A673 (cell line): ENCODE measurements around the gene COBL. TPM values are rescaled to one million over a fixed set of nuclear protein-coding genes. Genes with fewer than 3 reads are reported as not detected.

Experiments used
- BruUV-seq: library from RNA; stranded (reverse); fragments of 400-500 nt; replicated peaks from 2 replicates; lab custom pipeline; 2021; lab: Mats Ljungman, UMichigan
- CTCF ChIA-PET: fragments of 300-600 bp; sonication (Branson Sonifier 250); formaldehyde crosslinking; loops from one replicate; lab custom pipeline; 2022; ENCODE audit warnings: antibody characterized with exemption; lab: Charles Lee
- POLR2A ChIA-PET: fragments of 300-600 bp; sonication (Branson Sonifier 250); formaldehyde crosslinking; loops from one replicate; lab custom pipeline; 2022; ENCODE audit warnings: antibody characterized with exemption; ENCODE audit not compliant: low non-redundant PET; lab: Charles Lee
- DNase-seq: peaks from one replicate; pipeline ENCODE4 v3.0.0-alpha.2; 2015; ENCODE audit warnings: low spot score
- H3K27ac ChIP-seq: fragments of 200-600 bp; sonication (generic); 2 replicates; pipeline ENCODE4 v1.5.1; 2016; ENCODE audit warnings: mixed run types, low read depth, mild to moderate bottlenecking, mixed read lengths, antibody characterized with exemption, low read length; ENCODE audit not compliant: poor library complexity, severe bottlenecking
- H3K27me3 ChIP-seq: fragments of 200-600 bp; sonication (generic); replicated peaks from 2 replicates; pipeline ENCODE4 v1.6.1; 2017; ENCODE audit warnings: mixed run types, low read depth, mild to moderate bottlenecking, mixed read lengths, antibody characterized with exemption, low read length; ENCODE audit not compliant: insufficient read depth, poor library complexity
- H3K36me3 ChIP-seq: fragments of 200-600 bp; sonication (generic); 2 replicates; pipeline ENCODE4 v1.6.1; 2016; ENCODE audit warnings: mixed run types, mild to moderate bottlenecking, mixed read lengths, antibody characterized with exemption, low read length; ENCODE audit not compliant: insufficient read depth, poor library complexity, severe bottlenecking
- H3K4me1 ChIP-seq: fragments of 200-600 bp; sonication (generic); 2 replicates; pipeline ENCODE4 v1.6.1; 2017; ENCODE audit warnings: mixed run types, mild to moderate bottlenecking, mixed read lengths, antibody characterized with exemption, low read length; ENCODE audit not compliant: insufficient read depth, poor library complexity, severe bottlenecking
- H3K4me3 ChIP-seq: fragments of 200-600 bp; sonication (generic); 2 replicates; pipeline ENCODE4 v1.5.1; 2016; ENCODE audit warnings: low read depth, mixed run types, mild to moderate bottlenecking, mixed read lengths, low read length; ENCODE audit not compliant: poor library complexity, severe bottlenecking
- H3K9me3 ChIP-seq: fragments of 200-600 bp; sonication (generic); 2 replicates; pipeline ENCODE4 v1.6.1; 2016; ENCODE audit warnings: mixed run types, low read depth, mild to moderate bottlenecking, mixed read lengths, antibody characterized with exemption, low read length; ENCODE audit not compliant: poor library complexity, severe bottlenecking
- CTCF ChIP-seq: fragments of 300-800, 200-600 bp; sonication (generic); conservative IDR thresholded peaks from 2 replicates; pipeline ENCODE4 v1.5.1; 2017; ENCODE audit warnings: low read depth, mild to moderate bottlenecking, antibody characterized with exemption, low read length, moderate library complexity, mixed read lengths
- EZH2 ChIP-seq: fragments of 200-600 bp; sonication (generic); IDR thresholded peaks from 2 replicates; pipeline ENCODE4 v1.6.1; 2017; ENCODE audit warnings: borderline replicate concordance, low read depth, mild to moderate bottlenecking, mixed read lengths, antibody characterized with exemption, low read length; ENCODE audit not compliant: poor library complexity, severe bottlenecking
- intact Hi-C: fragments of 100-400 bp; cut with micrococcal nuclease; formaldehyde crosslinking; loops from one replicate; pipeline ENCODE4 v1.10.0; 2022; ENCODE audit not compliant: unreplicated experiment
- total RNA-seq: library from RNA; stranded (reverse); gene quantifications from 2 replicates; pipeline ENCODE4 v1.2.3, GENCODE V29; 2021

COBL gene
- total RNA-seq, 1 experiment from 2014 or later, result not detected

- H3K27me3 ChIP-seq, result no peaks in the 10 kb centered on the region
- H3K9me3 ChIP-seq, result no peaks in the 10 kb centered on the region
- TF ChIP-seq CTCF (no peak), EZH2 (no peak)
- ChIA-PET POLR2A (no interaction called here), CTCF (no interaction called here)
- H3K27ac ChIP-seq, result no peak overlapping the region
- no TSS peak for BruUV-seq
- H3K36me3 ChIP-seq, result no peaks in the 10 kb centered on the region
- H3K4me3 ChIP-seq, result no peak overlapping the region
- DNase-seq, result no peak
- intact Hi-C loops, result no loop called here
- no peaks in the 10 kb centered on the region for H3K4me1 ChIP-seq
These were observed 270.5 kb downstream of the COBL start for GRCh38 chr7:51046103-51046466.

GRCh38 chr7:51045319-51046102, 271.1 kb downstream of the COBL start:
- no peak for DNase-seq
- ChIA-PET POLR2A (no interaction called here), CTCF (no interaction called here)
- Histone ChIP-seq H3K36me3 (no peaks in the 10 kb centered on the region), H3K4me1 (no peaks in the 10 kb centered on the region), H3K4me3 (no peak overlapping the region), H3K9me3 (no peaks in the 10 kb centered on the region), H3K27ac (no peak overlapping the region), H3K27me3 (no peaks in the 10 kb centered on the region)
- no TSS peak for BruUV-seq
- no peak for TF ChIP-seq CTCF
- no peak for TF ChIP-seq EZH2
- intact Hi-C loops, result no loop called here

- ChIA-PET POLR2A (no interaction called here), CTCF (no interaction called here)
- H3K27ac ChIP-seq, result no peak overlapping the region
- H3K36me3 ChIP-seq, result no peaks in the 10 kb centered on the region
- H3K27me3 ChIP-seq, result no peaks in the 10 kb centered on the region
- no peak for TF ChIP-seq EZH2
- TF ChIP-seq CTCF, result no peak
- intact Hi-C loops, result no loop called here
- peaks cover 15% of the 10 kb centered on the region for H3K9me3 ChIP-seq
- BruUV-seq, result no TSS peak
- no peak overlapping the region for H3K4me3 ChIP-seq
- H3K4me1 ChIP-seq, result no peaks in the 10 kb centered on the region
- DNase-seq, result no peak
These were observed 273.1 kb downstream of the COBL start for GRCh38 chr7:51043461-51043860.
